ENCODE data around the gene HNRNPH1. TPM values are rescaled to one million over a fixed set of nuclear protein-coding genes. Genes with fewer than 3 reads are reported as not detected.
"Not testable (repeated sequence)": the region's sequence is repeated elsewhere in the genome, so short reads cannot be mapped to it uniquely, and the experiment has no call there.

HNRNPH1 gene, protein sequence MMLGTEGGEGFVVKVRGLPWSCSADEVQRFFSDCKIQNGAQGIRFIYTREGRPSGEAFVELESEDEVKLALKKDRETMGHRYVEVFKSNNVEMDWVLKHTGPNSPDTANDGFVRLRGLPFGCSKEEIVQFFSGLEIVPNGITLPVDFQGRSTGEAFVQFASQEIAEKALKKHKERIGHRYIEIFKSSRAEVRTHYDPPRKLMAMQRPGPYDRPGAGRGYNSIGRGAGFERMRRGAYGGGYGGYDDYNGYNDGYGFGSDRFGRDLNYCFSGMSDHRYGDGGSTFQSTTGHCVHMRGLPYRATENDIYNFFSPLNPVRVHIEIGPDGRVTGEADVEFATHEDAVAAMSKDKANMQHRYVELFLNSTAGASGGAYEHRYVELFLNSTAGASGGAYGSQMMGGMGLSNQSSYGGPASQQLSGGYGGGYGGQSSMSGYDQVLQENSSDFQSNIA
- 1,000 to 10,000 TPM in 1 of 4 donors, 100 to 1,000 TPM in 3; 237 to 1,003 (median 495) TPM for total RNA-seq

DNA sequence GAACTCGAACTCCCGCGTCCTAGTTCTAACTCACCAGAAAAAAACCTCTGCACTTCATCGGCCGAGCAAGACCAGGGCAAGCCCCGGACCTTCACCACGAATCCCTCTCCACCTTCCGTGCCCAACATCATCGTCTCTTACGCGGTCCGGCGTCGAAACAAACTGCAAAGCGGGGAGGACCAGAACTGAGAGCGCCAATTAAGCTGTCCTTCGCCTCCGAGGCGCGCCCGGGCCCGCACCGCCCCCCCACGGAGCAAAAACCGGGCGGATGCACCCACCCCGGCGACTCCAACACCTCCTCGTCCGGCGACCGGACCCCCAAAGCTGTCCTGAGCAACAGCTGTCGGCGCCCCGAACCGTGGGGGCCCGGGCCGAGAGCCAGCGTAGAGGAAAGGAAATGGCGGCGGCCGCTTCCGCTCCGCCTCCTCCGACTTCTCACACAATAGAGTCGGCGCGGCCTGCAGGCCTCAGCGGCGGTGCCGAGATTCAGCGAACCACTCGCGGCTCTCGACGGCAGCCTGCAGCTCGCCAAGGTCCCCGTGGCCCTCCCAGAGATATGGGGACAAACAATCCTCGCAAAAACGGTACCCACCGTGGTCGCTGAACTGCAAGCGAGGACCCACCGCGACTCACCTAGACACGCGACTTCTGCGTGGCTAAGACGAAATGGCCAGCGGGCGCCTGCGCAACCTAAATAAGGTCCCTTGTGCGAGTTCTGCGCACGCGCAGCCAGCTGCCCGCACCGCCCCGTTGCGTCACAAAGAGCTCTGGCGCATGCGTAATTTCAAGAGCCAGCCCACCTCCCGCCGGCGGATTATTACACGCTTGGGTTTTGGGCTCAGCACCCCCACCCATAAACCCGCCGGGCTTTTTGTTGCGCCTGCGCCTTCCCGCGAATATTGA is at the start of gene HNRNPH1:
Gene HNRNPH1, minus strand, starts transcription at position 669 of the 903 bp plus-strand sequence. Its CDS starts 538 bp downstream, at position 131.
- intact Hi-C loops (cut with DNase I; ENCODE audit: low total_unique reads), result no loop called here
- Histone ChIP-seq H3K4me3 (peak within 1 kb of the TSS; percentile 78 to 94), H3K27ac (peak within 1 kb of the TSS; percentile 97 to 100), H3K36me3 (no peaks in the 10 kb centered on the region), H3K27me3 (no peaks in the 10 kb centered on the region), H3K4me1 (peaks cover 13 to 24% of the 10 kb centered on the region in 2 donors), H3K9me3 (no peaks in the 10 kb centered on the region)
- TF ChIP-seq, protein P1, sequence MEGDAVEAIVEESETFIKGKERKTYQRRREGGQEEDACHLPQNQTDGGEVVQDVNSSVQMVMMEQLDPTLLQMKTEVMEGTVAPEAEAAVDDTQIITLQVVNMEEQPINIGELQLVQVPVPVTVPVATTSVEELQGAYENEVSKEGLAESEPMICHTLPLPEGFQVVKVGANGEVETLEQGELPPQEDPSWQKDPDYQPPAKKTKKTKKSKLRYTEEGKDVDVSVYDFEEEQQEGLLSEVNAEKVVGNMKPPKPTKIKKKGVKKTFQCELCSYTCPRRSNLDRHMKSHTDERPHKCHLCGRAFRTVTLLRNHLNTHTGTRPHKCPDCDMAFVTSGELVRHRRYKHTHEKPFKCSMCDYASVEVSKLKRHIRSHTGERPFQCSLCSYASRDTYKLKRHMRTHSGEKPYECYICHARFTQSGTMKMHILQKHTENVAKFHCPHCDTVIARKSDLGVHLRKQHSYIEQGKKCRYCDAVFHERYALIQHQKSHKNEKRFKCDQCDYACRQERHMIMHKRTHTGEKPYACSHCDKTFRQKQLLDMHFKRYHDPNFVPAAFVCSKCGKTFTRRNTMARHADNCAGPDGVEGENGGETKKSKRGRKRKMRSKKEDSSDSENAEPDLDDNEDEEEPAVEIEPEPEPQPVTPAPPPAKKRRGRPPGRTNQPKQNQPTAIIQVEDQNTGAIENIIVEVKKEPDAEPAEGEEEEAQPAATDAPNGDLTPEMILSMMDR (IDR thresholded peaks at IDR 0.05), result peak in 1 of 4 experiments; percentile 11
- peak; percentile 96 to 100 for TF ChIP-seq POLR2A (IDR thresholded peaks at IDR 0.05)
- DNase-seq, result peak; percentile 99 to 100

DNA sequence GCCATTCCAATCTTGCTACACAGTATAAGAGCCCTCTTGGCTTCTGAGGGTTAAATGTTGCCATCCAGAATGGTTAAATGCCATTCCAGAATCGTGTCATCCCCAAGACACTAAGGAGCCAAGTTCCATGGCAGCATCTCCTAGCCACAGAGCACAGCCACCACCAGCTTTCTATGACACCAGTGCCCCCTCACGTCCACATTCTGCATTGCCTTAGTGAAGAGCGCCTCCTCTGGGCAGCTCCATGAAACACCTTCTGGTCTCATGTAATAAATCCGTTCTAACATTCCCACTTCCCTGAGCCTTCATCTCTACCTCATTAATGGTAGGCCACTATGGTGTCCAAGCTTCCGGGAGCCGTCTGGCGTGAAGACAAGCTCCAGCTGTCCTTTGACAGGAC is 44.9 kb upstream of the HNRNPH1 start:
- H3K27ac ChIP-seq, result no peak overlapping the region

DNA sequence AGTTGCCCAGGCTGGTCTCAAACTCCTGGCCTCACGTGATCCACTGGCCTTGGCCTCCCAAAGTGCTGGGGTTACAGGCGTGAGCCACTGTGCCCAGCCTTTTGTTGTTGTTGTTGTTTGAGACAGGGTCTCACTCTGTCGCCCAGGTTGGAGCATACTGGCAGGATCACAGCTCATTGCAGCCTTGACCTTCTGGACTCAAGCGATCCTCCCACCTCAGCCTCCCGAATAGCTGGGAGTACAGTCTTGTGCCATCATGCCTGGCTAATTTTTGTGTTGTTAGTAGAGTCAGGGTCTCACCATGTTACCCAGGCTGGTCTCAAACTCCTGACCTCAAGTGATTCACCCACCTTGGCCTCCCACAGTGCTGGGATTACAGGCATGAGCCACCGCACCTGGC is 38.2 kb upstream of the HNRNPH1 start:
- intact Hi-C loops (cut with DNase I; ENCODE audit: low total_unique reads); H3K9me3 ChIP-seq; DNase-seq; H3K4me3 ChIP-seq; H3K4me1 ChIP-seq; H3K27me3 ChIP-seq; H3K36me3 ChIP-seq; H3K27ac ChIP-seq: not testable (repeated sequence)

More for the DNA sequence above, 44.9 kb upstream of the HNRNPH1 start:
- H3K4me1 ChIP-seq, result no peaks in the 10 kb centered on the region
- no peaks in the 10 kb centered on the region for H3K27me3 ChIP-seq
- intact Hi-C loops (cut with DNase I; ENCODE audit: low total_unique reads), result no loop called here
- no peak overlapping the region for H3K4me3 ChIP-seq
- DNase-seq, result no peak
- no peaks in the 10 kb centered on the region for H3K9me3 ChIP-seq
- H3K36me3 ChIP-seq, result no peaks in the 10 kb centered on the region
- TF ChIP-seq, protein P1 (IDR thresholded peaks at IDR 0.05), result peak in 1 of 4 experiments; percentile 9
- no peak for TF ChIP-seq POLR2A (IDR thresholded peaks at IDR 0.05)

DNA sequence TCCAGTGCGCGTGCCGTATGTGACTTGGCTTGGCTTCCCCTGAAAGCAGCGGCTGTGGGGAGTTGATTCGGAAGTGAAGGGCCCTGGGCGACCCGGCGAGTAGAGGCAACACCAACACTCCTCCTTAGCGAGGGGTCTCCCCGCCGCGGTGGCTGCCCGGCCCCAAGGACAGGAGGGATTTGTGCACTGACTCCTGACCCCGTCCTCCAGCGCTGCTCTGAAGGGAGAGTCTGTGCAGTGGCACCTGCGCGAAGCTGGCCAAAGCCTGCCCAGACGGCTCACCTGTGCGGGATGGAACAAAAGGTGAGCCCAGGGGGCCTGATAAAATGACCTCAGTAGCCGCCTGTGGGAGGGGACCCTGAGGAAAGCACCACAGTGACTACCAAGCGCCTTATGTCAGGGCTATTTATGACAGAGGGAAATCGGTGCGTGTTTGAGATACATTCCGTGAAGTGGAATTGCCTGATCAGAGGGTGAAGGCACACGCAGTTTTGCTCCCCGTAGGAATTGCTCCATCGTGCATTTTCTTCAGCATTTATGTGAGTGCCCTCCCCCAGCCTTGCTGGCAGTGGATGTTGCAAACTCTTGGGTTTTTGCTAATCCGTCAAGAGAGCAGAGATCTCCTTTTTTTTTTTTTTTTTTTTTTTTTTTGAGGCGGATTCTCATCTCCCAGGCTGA is 34.8 kb upstream of the HNRNPH1 start:
- H3K27me3 ChIP-seq; intact Hi-C loops (cut with DNase I; ENCODE audit: low total_unique reads); H3K9me3 ChIP-seq; H3K36me3 ChIP-seq; H3K4me1 ChIP-seq: not testable (repeated sequence)
- H3K27ac ChIP-seq, result peak overlapping the region in 1 of 2 donors; percentile 57
- H3K4me3 ChIP-seq, result peak overlapping the region; percentile 18 to 42
- DNase-seq, result peak in 1 of 2 donors; percentile 31

DNA sequence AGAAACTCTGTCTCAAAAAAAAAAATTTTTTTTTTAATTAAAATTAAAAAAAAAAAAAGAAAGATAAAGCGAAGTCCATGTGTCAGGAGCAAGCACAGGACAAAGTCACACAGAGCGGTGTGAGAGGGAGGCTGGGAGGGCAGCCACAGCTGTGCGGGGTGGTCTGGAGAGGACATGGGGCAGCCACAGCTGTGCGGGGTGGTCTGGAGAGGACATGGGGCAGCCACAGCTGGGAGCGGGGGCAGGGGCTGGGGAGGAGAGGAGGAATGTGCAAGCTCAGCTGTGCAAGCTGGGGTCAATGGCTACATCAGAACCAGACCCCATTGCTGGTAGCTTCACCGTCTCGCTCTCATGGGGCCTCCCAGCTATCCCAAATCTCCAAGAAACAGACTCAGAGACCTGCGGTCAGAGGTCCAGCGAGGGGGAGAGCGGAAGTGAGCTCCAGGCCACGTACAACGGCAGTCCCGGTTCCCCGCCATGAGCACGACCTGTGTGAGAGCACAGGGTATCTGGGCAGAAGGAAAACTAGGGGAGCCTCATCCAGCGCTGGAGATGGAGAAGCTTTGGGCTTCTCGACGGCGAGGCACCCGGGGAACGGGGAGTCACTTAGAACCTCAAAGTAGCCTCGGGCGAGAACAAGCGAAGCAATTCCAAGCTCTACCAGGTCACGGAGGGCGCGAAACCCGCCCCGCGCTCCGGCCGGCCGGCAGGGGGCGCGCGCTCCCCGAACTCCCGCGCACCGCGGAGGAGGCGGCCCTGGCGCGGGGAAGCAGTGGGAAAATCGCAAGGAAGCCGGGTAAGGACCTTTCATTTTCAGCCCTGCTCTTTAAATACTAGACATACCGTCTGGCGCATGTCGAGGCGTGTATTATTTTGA is 34.1 kb upstream of the HNRNPH1 start:
- not testable (repeated sequence) for H3K27me3 ChIP-seq

DNA sequence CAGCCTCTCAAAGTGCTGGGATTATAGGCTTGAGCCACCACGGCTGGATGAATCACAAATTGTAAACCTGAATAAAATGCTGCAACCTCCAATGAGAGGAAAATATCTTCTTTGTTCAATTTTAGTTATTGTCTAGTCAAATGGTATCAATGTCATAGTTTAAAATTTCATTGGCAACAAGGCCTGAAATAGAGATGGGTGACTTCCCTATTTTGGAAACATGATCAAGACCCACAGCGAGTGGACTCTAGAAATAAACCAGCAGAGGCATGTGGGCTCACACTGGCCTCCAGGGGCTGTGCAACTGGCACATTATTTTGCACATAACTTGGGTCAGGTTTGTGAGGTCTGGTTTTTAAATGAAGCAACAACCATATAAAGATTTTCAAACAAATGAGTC is 29.7 kb upstream of the HNRNPH1 start:
- H3K27me3 ChIP-seq; H3K9me3 ChIP-seq; DNase-seq; H3K4me1 ChIP-seq; H3K4me3 ChIP-seq; H3K36me3 ChIP-seq; intact Hi-C loops (cut with DNase I; ENCODE audit: low total_unique reads); H3K27ac ChIP-seq: not testable (repeated sequence)

More for the DNA sequence above, 34.1 kb upstream of the HNRNPH1 start:
- H3K27ac ChIP-seq, result peak overlapping the region in 1 of 2 donors; percentile 42
- H3K4me3 ChIP-seq; H3K9me3 ChIP-seq; intact Hi-C loops (cut with DNase I; ENCODE audit: low total_unique reads); H3K36me3 ChIP-seq; H3K4me1 ChIP-seq: not testable (repeated sequence)
- peak in 1 of 2 donors; percentile 33 for DNase-seq

DNA sequence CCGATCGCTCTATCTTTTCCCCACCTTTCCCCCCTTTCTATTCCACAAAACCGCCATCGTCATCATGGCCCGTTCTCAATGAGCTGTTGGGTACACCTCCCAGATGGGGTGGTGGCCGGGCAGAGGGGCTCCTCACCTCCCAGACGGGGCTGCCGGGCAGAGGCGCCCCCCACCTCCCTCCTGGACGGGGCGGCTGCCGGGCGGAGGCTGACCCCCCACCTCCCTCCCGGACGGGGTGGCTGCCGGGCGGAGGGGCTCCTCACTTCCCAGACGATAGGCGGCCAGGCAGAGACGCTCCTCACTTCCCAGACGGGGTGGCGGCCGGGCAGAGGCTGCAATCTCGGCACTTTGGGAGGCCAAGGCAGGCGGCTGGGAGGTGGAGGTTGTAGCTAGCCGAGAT is 26.8 kb upstream of the HNRNPH1 start:
- H3K4me1 ChIP-seq; DNase-seq; intact Hi-C loops (cut with DNase I; ENCODE audit: low total_unique reads); H3K27me3 ChIP-seq; H3K27ac ChIP-seq; H3K9me3 ChIP-seq; H3K36me3 ChIP-seq; H3K4me3 ChIP-seq: not testable (repeated sequence)

DNA sequence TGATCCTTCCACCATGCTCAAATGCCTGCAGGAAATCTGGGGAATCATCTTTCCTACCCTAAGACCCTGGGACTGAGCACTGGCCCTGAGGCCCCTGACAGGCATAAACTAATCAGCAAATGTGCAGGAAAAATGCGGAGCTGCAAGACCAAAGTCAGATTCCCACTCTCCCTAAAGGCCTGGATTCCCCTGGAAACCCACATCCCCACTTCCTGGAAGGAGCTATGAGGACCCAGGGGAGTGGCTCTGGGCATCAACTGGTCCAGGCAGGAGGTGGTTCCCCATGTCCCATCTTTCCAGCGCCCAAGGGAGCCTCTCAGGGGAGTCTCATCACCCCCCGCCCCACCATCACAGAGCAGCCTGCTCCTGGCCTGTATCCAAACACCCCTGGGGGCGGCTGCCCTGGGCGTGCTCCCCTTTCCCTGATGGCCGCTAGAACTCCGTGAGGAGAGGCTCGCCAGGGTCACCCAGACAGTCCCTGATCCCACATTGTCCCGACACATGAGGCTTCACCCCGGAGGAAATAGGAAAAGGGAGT is 25.8 kb upstream of the HNRNPH1 start:
- DNase-seq; H3K4me1 ChIP-seq; H3K36me3 ChIP-seq; intact Hi-C loops (cut with DNase I; ENCODE audit: low total_unique reads); H3K27ac ChIP-seq; H3K27me3 ChIP-seq; H3K4me3 ChIP-seq; H3K9me3 ChIP-seq: not testable (repeated sequence)
